IPS DF 6.9 (cell line): ENCODE measurements around the gene UBALD1.
A peak's percentile ranks its signal among the peaks of the same experiment; 100 is the strongest.
"Not testable (repeated sequence)": the region's sequence is repeated elsewhere in the genome, so short reads cannot be mapped to it uniquely, and the experiment has no call there.

Source experiments
- DNase-seq: peaks from one replicate; pipeline ENCODE4 v3.0.0-alpha.2; 2013; ENCODE audit warnings: low read depth, low spot score
- H3K27ac ChIP-seq: one replicate; pipeline ENCODE4 v1.5.1; 2013; ENCODE audit warnings: low read length, control low read depth
- H3K27me3 ChIP-seq: 2 replicates; pipeline ENCODE4 v1.6.1; 2013; ENCODE audit warnings: mild to moderate bottlenecking, low read length; ENCODE audit not compliant: control insufficient read depth, insufficient read depth
- H3K36me3 ChIP-seq: 2 replicates; pipeline ENCODE4 v1.6.1; 2013; ENCODE audit warnings: low read length; ENCODE audit not compliant: control insufficient read depth, insufficient read depth
- H3K4me1 ChIP-seq: 2 replicates; pipeline ENCODE4 v1.6.1; 2013; ENCODE audit warnings: low read length; ENCODE audit not compliant: control insufficient read depth, insufficient read depth
- H3K4me3 ChIP-seq: 2 replicates; pipeline ENCODE4 v1.5.1; 2013; ENCODE audit warnings: mild to moderate bottlenecking, low read length
- H3K9me3 ChIP-seq: 2 replicates; pipeline ENCODE4 v1.6.1; 2013; ENCODE audit warnings: low read length, inconsistent platforms; ENCODE audit not compliant: control insufficient read depth, insufficient read depth
- WGBS: extraction: QIAGEN DNeasy Blood & Tissue Kit; methylation state at CpG from one replicate; pipeline ENCODE4 v1.1.7; 2013; ENCODE audit warnings: mixed read lengths, missing lambda C conversion rate; ENCODE audit not compliant: insufficient read length, insufficient coverage; 5-methylcytosine and 5-hydroxymethylcytosine counted together

Gene UBALD1

DNA sequence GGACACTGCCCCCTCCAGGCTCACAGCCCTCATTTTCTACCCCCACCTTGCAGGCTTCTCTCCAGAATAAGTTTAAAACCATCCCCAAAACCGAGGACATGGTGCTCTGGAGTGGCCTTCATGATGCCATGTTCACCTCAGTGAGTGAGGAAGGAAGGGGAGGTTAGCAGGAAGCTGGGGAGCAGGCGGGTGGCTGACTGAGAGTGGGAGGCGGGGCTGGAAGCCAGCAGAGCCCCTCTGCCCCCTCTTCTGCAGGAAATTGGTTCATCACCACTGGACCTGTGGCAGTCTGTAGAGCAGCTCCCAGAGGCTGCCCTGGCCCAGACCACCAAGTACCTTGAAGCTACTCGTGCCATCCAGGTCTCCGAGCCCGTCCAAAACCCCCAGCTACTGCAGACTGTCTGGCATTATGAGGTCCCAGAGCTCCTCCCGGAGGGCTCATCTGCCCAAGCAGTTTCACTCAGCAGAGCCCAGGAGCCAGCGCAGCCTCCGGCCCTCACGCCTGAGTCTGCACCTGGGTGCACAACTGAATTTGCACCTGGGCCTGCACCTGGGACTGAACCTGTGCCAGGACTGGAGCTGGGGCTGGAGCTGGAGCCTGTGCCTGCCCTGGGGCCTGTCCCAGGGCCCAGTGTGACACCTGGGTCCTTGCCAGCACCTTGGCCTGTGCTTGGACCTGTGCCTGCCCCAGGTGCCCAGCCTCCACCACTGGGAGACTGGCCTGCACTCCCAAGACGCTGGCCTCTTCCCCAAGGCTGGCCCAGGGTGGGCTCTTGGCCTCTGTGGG, 39.6 kb downstream of the UBALD1 start:
- H3K36me3 ChIP-seq = no peaks in the 10 kb centered on the region
- WGBS = no CpG with 5 or more reads among the region's 11 CpGs
- H3K27me3 ChIP-seq = no peaks in the 10 kb centered on the region
- H3K9me3 ChIP-seq = no peaks in the 10 kb centered on the region
- no peak overlapping the region for H3K4me3 ChIP-seq
- no peak overlapping the region for H3K27ac ChIP-seq
- no peak for DNase-seq
- H3K4me1 ChIP-seq = peaks cover 7% of the 10 kb centered on the region; the same call in 1 of the 2 replicates

DNA sequence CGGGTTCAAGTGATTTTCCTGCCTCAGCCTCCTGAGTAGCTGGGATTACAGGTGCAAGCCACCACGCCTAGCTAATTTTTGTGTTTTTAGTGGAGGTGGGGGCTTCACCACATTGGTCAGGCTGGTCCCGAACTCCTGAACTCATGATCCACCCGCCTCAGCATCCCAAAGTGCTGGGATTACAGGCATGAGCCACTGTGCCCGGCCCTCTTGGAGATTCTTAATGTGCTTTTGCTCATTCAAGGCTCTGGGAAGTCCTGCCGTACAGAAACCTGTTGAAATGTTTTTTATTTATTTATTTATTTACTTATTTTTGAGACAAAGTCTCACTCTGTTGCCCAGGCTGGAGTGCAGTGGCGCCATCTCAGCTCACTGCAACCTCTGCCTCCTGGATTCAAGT, 40.8 kb downstream of the UBALD1 start:
- not testable (repeated sequence) for H3K36me3 ChIP-seq, DNase-seq, H3K9me3 ChIP-seq, H3K27me3 ChIP-seq, H3K4me3 ChIP-seq, H3K27ac ChIP-seq, H3K4me1 ChIP-seq
- no CpG with 5 or more reads among the region's 7 CpGs for WGBS

- peaks cover 8% of the 10 kb centered on the region; the same call in 1 of the 2 replicates for H3K4me1 ChIP-seq
- H3K27me3 ChIP-seq = no peaks in the 10 kb centered on the region
- H3K9me3 ChIP-seq = no peaks in the 10 kb centered on the region
- H3K4me3 ChIP-seq = no peak overlapping the region
- no peaks in the 10 kb centered on the region for H3K36me3 ChIP-seq
- no peak for DNase-seq
- WGBS = no CpG with 5 or more reads among the region's 4 CpGs
- H3K27ac ChIP-seq = no peak overlapping the region
Measured at GRCh38 chr16:4572715-4573114, 42.0 kb downstream of the UBALD1 start.

- H3K4me1 ChIP-seq = peaks cover 8% of the 10 kb centered on the region; the same call in 1 of the 2 replicates
- H3K36me3 ChIP-seq = no peaks in the 10 kb centered on the region
- no peaks in the 10 kb centered on the region for H3K9me3 ChIP-seq
- no CpG with 5 or more reads among the region's 15 CpGs for WGBS
- no peak overlapping the region for H3K27ac ChIP-seq
- peak; percentile 74 for DNase-seq
- H3K4me3 ChIP-seq = no peak overlapping the region
- H3K27me3 ChIP-seq = no peaks in the 10 kb centered on the region
Measured at GRCh38 chr16:4570688-4571321, 43.9 kb downstream of the UBALD1 start.

DNA sequence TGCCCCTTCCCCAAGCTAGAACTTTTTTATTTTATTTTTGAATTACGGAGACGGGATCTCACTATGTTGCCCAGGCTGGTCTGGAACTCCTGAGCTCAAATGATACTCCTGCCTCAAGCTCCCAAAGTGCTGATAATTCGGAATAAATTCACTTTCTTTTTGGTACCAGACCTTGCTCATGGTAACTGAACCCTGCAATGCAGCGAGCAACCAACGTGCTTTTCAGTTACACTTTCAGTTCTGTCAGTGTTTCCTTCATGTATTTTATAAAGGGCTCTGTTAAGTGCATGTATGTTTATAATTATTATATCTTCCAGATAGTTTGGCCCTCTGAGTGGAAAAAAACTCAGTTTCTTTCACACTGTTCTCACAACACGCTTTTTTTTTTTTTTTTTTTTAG, 44.6 kb downstream of the UBALD1 start:
- Histone ChIP-seq H3K27me3 (no peaks in the 10 kb centered on the region), H3K27ac (no peak overlapping the region), H3K4me3 (no peak overlapping the region), H3K4me1 (peaks cover 8% of the 10 kb centered on the region; the same call in 1 of the 2 replicates), H3K9me3 (no peaks in the 10 kb centered on the region), H3K36me3 (no peaks in the 10 kb centered on the region)
- DNase-seq = no peak
- WGBS = no CpG with 5 or more reads among the region's 6 CpGs

GRCh38 chr16:4566144-4566543, 48.5 kb downstream of the UBALD1 start:
- no peaks in the 10 kb centered on the region for H3K9me3 ChIP-seq
- no peak overlapping the region for H3K4me3 ChIP-seq
- peaks cover 4% of the 10 kb centered on the region; the same call in 1 of the 2 replicates for H3K4me1 ChIP-seq
- H3K27ac ChIP-seq = no peak overlapping the region
- no peaks in the 10 kb centered on the region for H3K27me3 ChIP-seq
- no peaks in the 10 kb centered on the region for H3K36me3 ChIP-seq
- no peak for DNase-seq
- no CpG with 5 or more reads among the region's 3 CpGs for WGBS

DNA sequence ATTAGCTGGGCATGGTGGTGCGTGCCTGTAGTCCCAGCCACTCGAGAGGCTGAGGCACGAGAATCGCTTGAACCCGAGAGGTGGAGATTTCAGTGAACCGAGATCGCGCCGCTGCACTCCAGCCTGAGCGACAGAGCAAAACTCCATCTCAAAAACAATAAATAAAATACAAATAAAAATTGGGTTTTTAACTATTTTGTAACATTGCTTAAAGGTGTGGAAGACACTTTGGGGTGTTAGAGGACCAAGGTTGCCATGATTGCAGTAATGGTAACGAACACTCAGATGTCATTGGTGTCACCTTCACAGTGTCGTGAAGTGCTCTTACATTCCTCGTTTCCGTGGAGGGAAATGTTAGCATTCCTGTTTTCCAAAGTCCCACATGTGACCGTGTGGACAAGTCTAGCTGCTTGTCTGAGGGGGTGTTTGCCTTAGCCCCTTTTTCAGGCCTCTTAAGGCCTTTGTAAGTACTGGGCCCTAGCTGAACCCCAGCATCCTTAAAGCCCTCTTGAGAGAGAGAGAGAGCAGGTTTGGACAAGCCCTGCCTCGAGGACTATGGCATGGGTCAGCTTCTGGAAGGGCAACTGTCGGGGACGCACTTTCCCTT, 49.9 kb downstream of the UBALD1 start:
- Histone ChIP-seq H3K27me3 (no peaks in the 10 kb centered on the region), H3K4me3 (no peak overlapping the region), H3K36me3 (no peaks in the 10 kb centered on the region), H3K9me3 (no peaks in the 10 kb centered on the region), H3K4me1 (peaks cover 1% of the 10 kb centered on the region; the same call in 1 of the 2 replicates), H3K27ac (no peak overlapping the region)
- no CpG with 5 or more reads among the region's 18 CpGs for WGBS
- no peak for DNase-seq

GRCh38 chr16:4561596-4561995, 53.1 kb downstream of the UBALD1 start:
- no peak overlapping the region for H3K4me3 ChIP-seq
- H3K27ac ChIP-seq = no peak overlapping the region
- H3K4me1 ChIP-seq = no peaks in the 10 kb centered on the region
- no peaks in the 10 kb centered on the region for H3K9me3 ChIP-seq
- H3K36me3 ChIP-seq = no peaks in the 10 kb centered on the region
- DNase-seq = no peak
- H3K27me3 ChIP-seq = no peaks in the 10 kb centered on the region
- no CpG with 5 or more reads among the region's 9 CpGs for WGBS
